A673 (cell line): ENCODE data around the gene ASAP3.

ENCODE experiments used
- CTCF ChIP-seq: fragments of 300-800, 200-600 bp; sonication (generic); conservative IDR thresholded peaks from 2 replicates; pipeline ENCODE4 v1.5.1; 2017; ENCODE audit warnings: low read depth, mild to moderate bottlenecking, antibody characterized with exemption, low read length, moderate library complexity, mixed read lengths
- EZH2 ChIP-seq: fragments of 200-600 bp; sonication (generic); IDR thresholded peaks from 2 replicates; pipeline ENCODE4 v1.6.1; 2017; ENCODE audit warnings: borderline replicate concordance, low read depth, mild to moderate bottlenecking, mixed read lengths, antibody characterized with exemption, low read length; ENCODE audit not compliant: poor library complexity, severe bottlenecking

GRCh38 chr1:23453455-23454000, 30.5 kb downstream of the ASAP3 start:
- TF ChIP-seq CTCF, result no peak
- TF ChIP-seq EZH2, result no peak
